Measurements from ENCODE around the gene MAST2. TPM values are rescaled to one million over a fixed set of nuclear protein-coding genes. Genes with fewer than 3 reads are reported as not detected.
"Not testable (repeated sequence)": the region's sequence is repeated elsewhere in the genome, so short reads cannot be mapped to it uniquely, and the experiment has no call there.

MAST2 gene
- total RNA-seq (2014; rRNA removed; shearing (Covaris generic)): 7.8 and 11.1 TPM in 2 replicates
- 13.6 and 14.6 TPM in 2 replicates for polyA plus RNA-seq (2014; cell fraction: nucleus; rRNA removed)

- peak; percentile 81 for DNase-seq (ENCODE audit: extremely low read depth, low read depth)
Observed at GRCh38 chr1:45803299-45803780, at the start of gene MAST2. Gene MAST2 (plus strand): TSS chr1:45803612. CDS start chr1:45803896, 284 bp downstream.

GRCh38 chr1:45755697-45756096, 47.7 kb upstream of the MAST2 start:
- no peak for DNase-seq (ENCODE audit: extremely low read depth, low read depth)

- no peak for DNase-seq (ENCODE audit: extremely low read depth, low read depth)
Observed at GRCh38 chr1:45762291-45762690, 41.1 kb upstream of the MAST2 start.

GRCh38 chr1:45765999-45766792, 37.2 kb upstream of the MAST2 start:
- no peak for DNase-seq (ENCODE audit: extremely low read depth, low read depth)

- DNase-seq (ENCODE audit: extremely low read depth, low read depth): no peak
Observed at GRCh38 chr1:45767035-45767434, 36.4 kb upstream of the MAST2 start.

- no peak for DNase-seq (ENCODE audit: extremely low read depth, low read depth)
Observed at GRCh38 chr1:45769261-45769932, 34.0 kb upstream of the MAST2 start.

- DNase-seq (ENCODE audit: extremely low read depth, low read depth): no peak
Observed at GRCh38 chr1:45772971-45773370, 30.4 kb upstream of the MAST2 start.

- no peak for DNase-seq (ENCODE audit: extremely low read depth, low read depth)
Observed at GRCh38 chr1:45775794-45776193, 27.6 kb upstream of the MAST2 start.

GRCh38 chr1:45785583-45785982, 17.8 kb upstream of the MAST2 start:
- DNase-seq (ENCODE audit: extremely low read depth, low read depth): no peak

- no peak for DNase-seq (ENCODE audit: extremely low read depth, low read depth)
Observed at GRCh38 chr1:45787905-45788304, 15.5 kb upstream of the MAST2 start.

- DNase-seq (ENCODE audit: extremely low read depth, low read depth): no peak
Observed at GRCh38 chr1:45789601-45790000, 13.8 kb upstream of the MAST2 start.

GRCh38 chr1:45792744-45793143, 10.7 kb upstream of the MAST2 start:
- no peak for DNase-seq (ENCODE audit: extremely low read depth, low read depth)

GRCh38 chr1:45793942-45794604, 9.3 kb upstream of the MAST2 start:
- no peak for DNase-seq (ENCODE audit: extremely low read depth, low read depth)

GRCh38 chr1:45796381-45796780, 7.0 kb upstream of the MAST2 start:
- no peak for DNase-seq (ENCODE audit: extremely low read depth, low read depth)

GRCh38 chr1:45796946-45797345, 6.5 kb upstream of the MAST2 start:
- DNase-seq (ENCODE audit: extremely low read depth, low read depth): no peak

- DNase-seq (ENCODE audit: extremely low read depth, low read depth): no peak
Observed at GRCh38 chr1:45800899-45801298, 2.5 kb upstream of the MAST2 start.

GRCh38 chr1:45802343-45803298, 791 bp upstream of the MAST2 start:
- DNase-seq (ENCODE audit: extremely low read depth, low read depth): peak; percentile 60

GRCh38 chr1:45803781-45804668, 613 bp downstream of the MAST2 start:
- DNase-seq (ENCODE audit: extremely low read depth, low read depth): not testable (repeated sequence)

- DNase-seq (ENCODE audit: extremely low read depth, low read depth): no peak
Observed at GRCh38 chr1:45804669-45804969, 1.2 kb downstream of the MAST2 start.

All from NCI-H460 (cell line).